Tibial nerve (tissue), 4 donors: ENCODE results near the gene PARVG. TPM values are rescaled to one million over a fixed set of nuclear protein-coding genes. Genes with fewer than 3 reads are reported as not detected.
"Not testable (repeated sequence)": the region's sequence is repeated elsewhere in the genome, so short reads cannot be mapped to it uniquely, and the experiment has no call there.

Experiments
- DNase-seq, 2 donors: peaks; one replicate each; pipeline ENCODE4 v3.0.0-alpha.2; 2019; ENCODE audit warnings: low spot score in 2 of 2
- H3K27ac ChIP-seq, 4 donors: fragments of 200-600 bp; sonication (generic) in 3 of 4; one replicate each; pipeline ENCODE4 v1.5.1; 2017 to 2019; ENCODE audit warnings: mild to moderate bottlenecking in 1 of 4
- H3K27me3 ChIP-seq, 2 donors: fragments of 200-600 bp; sonication (generic) in 1 of 2; one replicate each; pipeline versions ENCODE4 v1.5.1 to v1.6.0; 2017 to 2019
- H3K36me3 ChIP-seq, 3 donors: fragments of 200-600 bp; sonication (generic); one replicate each; pipeline ENCODE4 v1.5.1; 2018 to 2019
- H3K4me1 ChIP-seq, 4 donors: fragments of 200-600 bp; sonication (generic) in 3 of 4; one replicate each; pipeline ENCODE4 v1.5.1; 2017 to 2019
- H3K4me3 ChIP-seq, 4 donors: fragments of 200-600 bp; sonication (generic) in 3 of 4; one replicate each; pipeline ENCODE4 v1.5.1; 2017 to 2019; ENCODE audit warnings: mild to moderate bottlenecking in 1 of 4, moderate library complexity in 1 of 4
- H3K9me3 ChIP-seq, 4 donors: fragments of 200-600 bp; sonication (generic) in 3 of 4; one replicate each; pipeline ENCODE4 v1.5.1; 2017 to 2019
- CTCF ChIP-seq, 5 experiments: fragments of 200-600 bp in 3 of 5; fragments of 450-650 bp in 2 of 5; sonication (generic) in 3 of 5; IDR thresholded peaks; one replicate each; pipeline ENCODE4 v1.5.1; 2016 to 2019; ENCODE audit warnings: antibody characterized with exemption in 5 of 5, mild to moderate bottlenecking in 3 of 5, moderate library complexity in 2 of 5
- EP300 ChIP-seq, 2 donors: sonication (generic); formaldehyde crosslinking; IDR thresholded peaks; one replicate each; pipeline ENCODE4 v1.6.1; 2017; ENCODE audit warnings: antibody characterized with exemption in 2 of 2, mild to moderate bottlenecking in 1 of 2
- POLR2A ChIP-seq, 2 donors: fragments of 450-650 bp; IDR thresholded peaks; one replicate each; pipeline ENCODE4 v1.6.1; 2017; ENCODE audit warnings: antibody characterized with exemption in 2 of 2, mild to moderate bottlenecking in 2 of 2, moderate library complexity in 2 of 2
- WGBS, 2 donors: methylation state at CpG; one replicate each; pipeline ENCODE4 v1.1.5; 2018; 5-methylcytosine and 5-hydroxymethylcytosine counted together
- total RNA-seq, 4 donors: library from RNA; depleted of rRNA; stranded (reverse); fragments of >200 nt; gene quantifications; one replicate each; pipeline ENCODE4 v1.1.0, GENCODE V29; 2016

The PARVG gene
- total RNA-seq, 4 donors from 2014 or later, result 18.8 to 140 (median 34.9) TPM

GRCh38 chr22:44225091-44225689 lies 44.5 kb downstream of the PARVG start:
- H3K27me3 ChIP-seq, result no peaks in the 10 kb centered on the region
- DNase-seq, result no peak
- no peak overlapping the region for H3K27ac ChIP-seq
- H3K4me3 ChIP-seq, result no peak overlapping the region
- 47 to 53% methylated on average over 11 of the region's 11 CpGs for WGBS, 2 donors
- H3K36me3 ChIP-seq, result no peaks in the 10 kb centered on the region
- no peaks in the 10 kb centered on the region for H3K4me1 ChIP-seq
- TF ChIP-seq CTCF (IDR thresholded peaks at IDR 0.05) (no peak), POLR2A (IDR thresholded peaks at IDR 0.05) (no peak), EP300 (IDR thresholded peaks at IDR 0.05) (no peak)
- H3K9me3 ChIP-seq, result peaks cover 0 to 50% (median 2%) of the 10 kb centered on the region in 4 donors

GRCh38 chr22:44225812-44226211 lies 45.1 kb downstream of the PARVG start:
- 69 to 76% methylated on average over 8 of the region's 8 CpGs for WGBS, 2 donors
- DNase-seq, result no peak
- no peak for TF ChIP-seq CTCF (IDR thresholded peaks at IDR 0.05)
- no peak for TF ChIP-seq POLR2A (IDR thresholded peaks at IDR 0.05)

GRCh38 chr22:44229331-44229730 lies 48.6 kb downstream of the PARVG start:
- Histone ChIP-seq H3K27me3 (no peaks in the 10 kb centered on the region), H3K9me3 (peaks cover 0 to 32% (median 2%) of the 10 kb centered on the region in 4 donors), H3K36me3 (no peaks in the 10 kb centered on the region), H3K4me3 (no peak overlapping the region), H3K4me1 (no peaks in the 10 kb centered on the region), H3K27ac (no peak overlapping the region)
- 84 to 89% methylated on average over 3 of the region's 3 CpGs for WGBS, 2 donors
- TF ChIP-seq POLR2A (IDR thresholded peaks at IDR 0.05), result no peak
- TF ChIP-seq EP300 (IDR thresholded peaks at IDR 0.05), result no peak
- no peak for TF ChIP-seq CTCF (IDR thresholded peaks at IDR 0.05)
- DNase-seq, result no peak

More at GRCh38 chr22:44225812-44226211, 45.1 kb downstream of the PARVG start:
- no peaks in the 10 kb centered on the region for H3K36me3 ChIP-seq
- H3K9me3 ChIP-seq, result peaks cover 0 to 49% (median 2%) of the 10 kb centered on the region in 4 donors
- H3K27ac ChIP-seq, result no peak overlapping the region
- no peak overlapping the region for H3K4me3 ChIP-seq
- H3K4me1 ChIP-seq, result no peaks in the 10 kb centered on the region
- no peaks in the 10 kb centered on the region for H3K27me3 ChIP-seq

GRCh38 chr22:44229809-44230208 lies 49.1 kb downstream of the PARVG start:
- Histone ChIP-seq H3K9me3 (peaks cover 0 to 32% (median 2%) of the 10 kb centered on the region in 4 donors), H3K36me3 (no peaks in the 10 kb centered on the region), H3K4me3 (no peak overlapping the region), H3K4me1 (no peaks in the 10 kb centered on the region), H3K27me3 (no peaks in the 10 kb centered on the region), H3K27ac (no peak overlapping the region)
- no peak for DNase-seq
- WGBS, 2 donors, result 79 to 81% methylated on average over 2 of the region's 2 CpGs
- TF ChIP-seq EP300 (IDR thresholded peaks at IDR 0.05), result no peak
- TF ChIP-seq CTCF (IDR thresholded peaks at IDR 0.05), result no peak
- no peak for TF ChIP-seq POLR2A (IDR thresholded peaks at IDR 0.05)

- WGBS, 2 donors, result 83 to 86% methylated on average over 4 of the region's 4 CpGs
- no peak overlapping the region for H3K27ac ChIP-seq
- no peaks in the 10 kb centered on the region for H3K4me1 ChIP-seq
- no peak for TF ChIP-seq CTCF (IDR thresholded peaks at IDR 0.05)
- TF ChIP-seq POLR2A (IDR thresholded peaks at IDR 0.05), result no peak
- no peak for TF ChIP-seq EP300 (IDR thresholded peaks at IDR 0.05)
- peaks cover 0 to 32% (median 2%) of the 10 kb centered on the region in 4 donors for H3K9me3 ChIP-seq
- no peak overlapping the region for H3K4me3 ChIP-seq
- no peak for DNase-seq
- no peaks in the 10 kb centered on the region for H3K36me3 ChIP-seq
- H3K27me3 ChIP-seq, result no peaks in the 10 kb centered on the region
Observed at GRCh38 chr22:44231233-44231632, 50.5 kb downstream of the PARVG start.

GRCh38 chr22:44234372-44234771 lies 53.6 kb downstream of the PARVG start:
- not testable (repeated sequence) for H3K27ac ChIP-seq, H3K36me3 ChIP-seq, DNase-seq, H3K4me3 ChIP-seq, H3K4me1 ChIP-seq, H3K27me3 ChIP-seq
- 90 to 92% methylated on average over 11 to 12 of the region's 12 CpGs for WGBS, 2 donors
- H3K9me3 ChIP-seq, result peaks cover 0 to 28% (median 1%) of the 10 kb centered on the region in 4 donors
